K562 (cell line): ENCODE measurements around the gene STRA8. TPM values are rescaled to one million over a fixed set of nuclear protein-coding genes. Genes with fewer than 3 reads are reported as not detected.

Source experiments
- ATAC-seq: fragments of 200-7000 bp; cut with Tn5 transposase; 3 replicates; pipeline ENCODE4 v1.9.1; 2020; ENCODE audit warnings: moderate library complexity
- BruUV-seq: library from RNA; stranded (reverse); fragments of 400-500 nt; replicated peaks from 2 replicates; lab custom pipeline; 2021; lab: Mats Ljungman, UMichigan
- CTCF ChIA-PET: fragments of 300-600 bp; formaldehyde crosslinking; extraction: SDS; loops from one replicate; lab custom pipeline; 2021; ENCODE audit warnings: low intra/inter-chr PET ratio; lab: Yijun Ruan, JAX
- POLR2A ChIA-PET: fragments of 300-600, 350-650 bp; sonication (Branson Sonifier 250); formaldehyde crosslinking; extraction: SDS; loops from one replicate; lab custom pipeline; 2021; ENCODE audit warnings: antibody characterized with exemption, inconsistent platforms; lab: Yijun Ruan, JAX
- DNase-seq, 4 experiments: peaks; one replicate each; pipeline versions ENCODE4 v3.0.0 to v3.0.0-alpha.2; 2011 to 2018; ENCODE audit warnings: low spot score in 3 of 4, mixed read lengths in 3 of 4; ENCODE audit errors: extremely low read depth in 1 of 4
- FAIRE-seq: peaks from 2 replicates; lab custom pipeline; 2011; peaks lifted over from hg19 to GRCh38; lab: Jason Lieb, UNC
- H2AFZ ChIP-seq: 2 replicates; pipeline ENCODE4 v1.6.0; 2011; ENCODE audit warnings: low read depth, low read length, control low read depth, inconsistent platforms
- H3K27ac ChIP-seq: fragments of 200-600 bp; 3 replicates; pipeline ENCODE4 v1.8.0; 2011; ENCODE audit warnings: low read depth, mild to moderate bottlenecking, control low read depth, inconsistent platforms, low read length, moderate library complexity, mixed read lengths; ENCODE audit errors: extremely low read depth
- H3K27me3 ChIP-seq, 2 experiments: fragments of 300-600 bp in 1 of 2; 2 replicates in 1 of 2; 3 replicates in 1 of 2; pipeline versions ENCODE4 v1.6.0 to v1.8.0; 2011; ENCODE audit warnings: inconsistent platforms in 2 of 2, low read length in 2 of 2, mild to moderate bottlenecking in 1 of 2, mixed read lengths in 1 of 2, moderate library complexity in 1 of 2; ENCODE audit not compliant: control insufficient read depth in 2 of 2, insufficient read depth in 2 of 2
- H3K36me3 ChIP-seq: fragments of 300-600 bp; 3 replicates; pipeline ENCODE4 v1.8.0; 2011; ENCODE audit warnings: mild to moderate bottlenecking, low read length, inconsistent platforms; ENCODE audit not compliant: control insufficient read depth, insufficient read depth
- H3K4me1 ChIP-seq, 2 experiments: fragments of 200-600 bp in 1 of 2; replicated peaks in 1 of 2; 2 replicates in 1 of 2; 3 replicates in 1 of 2; pipeline versions ENCODE4 v1.5.1 to v1.8.0; 2011; ENCODE audit warnings: inconsistent platforms in 2 of 2, low read length in 2 of 2, mild to moderate bottlenecking in 1 of 2, mixed read lengths in 1 of 2, moderate library complexity in 1 of 2; ENCODE audit not compliant: control insufficient read depth in 2 of 2, insufficient read depth in 2 of 2
- H3K4me2 ChIP-seq: 2 replicates; pipeline ENCODE4 v1.6.1; 2011; ENCODE audit warnings: low read length, control low read depth, inconsistent platforms, mixed read lengths; ENCODE audit not compliant: insufficient read depth
- H3K4me3 ChIP-seq: fragments of 200-600 bp; sonication (generic), shearing (Covaris generic); 2 replicates; pipeline ENCODE4 v1.5.1; 2016; ENCODE audit warnings: control low read depth, inconsistent platforms
- H3K79me2 ChIP-seq: fragments of 200-600 bp; 3 replicates; pipeline ENCODE4 v1.8.0; 2011; ENCODE audit warnings: low read length, inconsistent platforms; ENCODE audit not compliant: control insufficient read depth, insufficient read depth
- H3K9ac ChIP-seq, 2 experiments: 2 replicates each; pipeline versions ENCODE4 v1.6.0 to v1.6.1; 2011; ENCODE audit warnings: low read depth in 2 of 2, low read length in 2 of 2, control low read depth in 1 of 2, inconsistent platforms in 1 of 2, mild to moderate bottlenecking in 1 of 2, mixed read lengths in 1 of 2; ENCODE audit not compliant: insufficient read depth in 1 of 2
- H3K9me1 ChIP-seq: one replicate; pipeline ENCODE4 v1.6.0; 2011; ENCODE audit warnings: inconsistent platforms, mild to moderate bottlenecking, low read length, moderate library complexity; ENCODE audit not compliant: control insufficient read depth, insufficient read depth
- H3K9me3 ChIP-seq: replicated peaks from 2 replicates; pipeline ENCODE4 v1.5.1; 2011; ENCODE audit warnings: low read depth, low read length, inconsistent platforms; ENCODE audit not compliant: control insufficient read depth, insufficient read depth
- H4K20me1 ChIP-seq: replicated peaks from 2 replicates; pipeline ENCODE4 v1.6.1; 2011; ENCODE audit warnings: low read length, inconsistent platforms, mixed read lengths; ENCODE audit not compliant: control insufficient read depth, insufficient read depth
- CREM ChIP-seq: IDR thresholded peaks from 2 replicates; pipeline ENCODE4 v1.6.1; 2014; ENCODE audit warnings: antibody characterized with exemption, low read depth
- HDGF ChIP-seq: fragments of 450-650 bp; IDR thresholded peaks from 2 replicates; pipeline ENCODE4 v1.6.1; 2016
- ZNF696 ChIP-seq: fragments of 250-450 bp; sonication (Bioruptor Pico); conservative IDR thresholded peaks from 2 replicates; pipeline ENCODE4 v1.4.0; 2020; ENCODE audit warnings: mild to moderate bottlenecking, moderate library complexity
- WGBS: fragments of 100-300 bp; shearing (Covaris generic); methylation state at CpG from one replicate; pipeline ENCODE4 v1.1.6; 2016; ENCODE audit warnings: low coverage, mixed read lengths; ENCODE audit not compliant: insufficient coverage; ENCODE audit errors: missing lambda C conversion rate; 5-methylcytosine and 5-hydroxymethylcytosine counted together
- in situ Hi-C: fragments of 300-500 bp; cut with MboI; formaldehyde crosslinking; loops from 4 replicates; pipeline ENCODE4 v1.15.0; 2018; ENCODE audit warnings: inconsistent platforms, mixed read lengths
- intact Hi-C: fragments of 100-400 bp; cut with micrococcal nuclease; formaldehyde crosslinking; loops from 2 replicates; pipeline ENCODE4 v1.14.2; 2022
- polyA plus RNA-seq, 8 experiments: library from polyadenylated mRNA; depleted of rRNA in 4 of 8; stranded (reverse) in 5 of 8; unstranded in 3 of 8; fragments of >200 nt; fragmentation: Nextera tagmentation in 2 of 8; fragmentation: Illumina TruSeq in 1 of 8; extraction: Ambion mirVana in 2 of 8; extraction: Trizol in 1 of 8; gene quantifications; 2 replicates each; pipeline versions ENCODE4 v1.2.1 to v1.2.3, GENCODE V29; 2011 to 2014; ENCODE audit warnings: inconsistent platforms in 1 of 8, missing spikeins in 1 of 8
- total RNA-seq, 7 experiments: library from RNA; depleted of rRNA in 6 of 7; stranded (reverse); fragments of >200 nt in 6 of 7; fragmentation: Illumina TruSeq in 2 of 7; extraction: Trizol in 2 of 7; gene quantifications; 2 replicates each; pipeline versions ENCODE4 v1.2.1 to v1.2.3, GENCODE V29; 2011 to 2021; ENCODE audit warnings: low replicate concordance in 1 of 7
- TF ChIP-seq, protein P1 (sequence below): fragments of 450-650 bp; IDR thresholded peaks from 2 replicates; pipeline ENCODE4 v1.6.1; 2016; ENCODE audit warnings: mild to moderate bottlenecking

Gene STRA8
- total and polyA plus RNA-seq, 9 of the 15 experiments (the other 6 are each of a cell fraction or from before 2014, with no cell fraction given) = not detected

DNA sequence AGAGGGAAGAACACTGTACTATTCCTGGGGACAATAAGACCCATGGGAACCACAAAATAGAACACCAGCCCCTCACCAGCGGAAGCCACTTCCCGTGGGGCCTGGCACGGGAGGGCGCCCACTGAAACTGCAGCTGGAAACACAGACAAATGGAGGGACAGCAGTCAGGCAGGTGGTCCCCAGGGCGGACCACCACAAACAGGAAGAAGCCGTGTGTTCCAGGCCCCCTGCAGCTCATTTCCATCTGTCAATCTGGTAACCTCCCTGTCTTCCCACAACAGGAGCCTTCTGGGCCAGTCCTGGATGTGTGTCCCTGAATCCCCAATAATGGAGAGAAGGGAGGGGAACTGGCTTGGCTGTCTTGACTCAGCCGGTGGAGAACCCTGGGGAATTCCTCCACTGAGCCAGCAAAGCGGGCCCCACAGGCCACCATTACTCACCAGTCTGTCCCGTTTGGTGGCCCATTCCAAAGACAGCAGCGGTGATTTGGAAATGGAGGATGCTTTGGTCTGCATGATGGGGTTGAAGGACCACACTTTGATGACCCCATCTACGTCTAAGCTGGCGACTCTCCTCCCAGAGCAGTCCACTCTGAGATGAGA lies 39.0 kb upstream of the STRA8 start:
- DNase-seq = no peak
- POLR2A ChIA-PET = interaction anchor here (0.6 to 1.1 kb wide), 7 partner anchors 8 to 467 kb away, joined by 3 to 5 read pairs (median 3); no protein-coding TSS in a partner anchor
- intact Hi-C loops = no loop called here
- no peaks in the 10 kb centered on the region for H4K20me1 ChIP-seq
- ATAC-seq = no peak
- TF ChIP-seq CREM = no peak
- no peak for TF ChIP-seq HDGF
- TF ChIP-seq, protein P1, sequence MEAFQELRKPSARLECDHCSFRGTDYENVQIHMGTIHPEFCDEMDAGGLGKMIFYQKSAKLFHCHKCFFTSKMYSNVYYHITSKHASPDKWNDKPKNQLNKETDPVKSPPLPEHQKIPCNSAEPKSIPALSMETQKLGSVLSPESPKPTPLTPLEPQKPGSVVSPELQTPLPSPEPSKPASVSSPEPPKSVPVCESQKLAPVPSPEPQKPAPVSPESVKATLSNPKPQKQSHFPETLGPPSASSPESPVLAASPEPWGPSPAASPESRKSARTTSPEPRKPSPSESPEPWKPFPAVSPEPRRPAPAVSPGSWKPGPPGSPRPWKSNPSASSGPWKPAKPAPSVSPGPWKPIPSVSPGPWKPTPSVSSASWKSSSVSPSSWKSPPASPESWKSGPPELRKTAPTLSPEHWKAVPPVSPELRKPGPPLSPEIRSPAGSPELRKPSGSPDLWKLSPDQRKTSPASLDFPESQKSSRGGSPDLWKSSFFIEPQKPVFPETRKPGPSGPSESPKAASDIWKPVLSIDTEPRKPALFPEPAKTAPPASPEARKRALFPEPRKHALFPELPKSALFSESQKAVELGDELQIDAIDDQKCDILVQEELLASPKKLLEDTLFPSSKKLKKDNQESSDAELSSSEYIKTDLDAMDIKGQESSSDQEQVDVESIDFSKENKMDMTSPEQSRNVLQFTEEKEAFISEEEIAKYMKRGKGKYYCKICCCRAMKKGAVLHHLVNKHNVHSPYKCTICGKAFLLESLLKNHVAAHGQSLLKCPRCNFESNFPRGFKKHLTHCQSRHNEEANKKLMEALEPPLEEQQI = no peak
- TF ChIP-seq ZNF696 = no peak
- TF ChIP-seq, all 486 proteins: peak for 0
- Histone ChIP-seq H3K4me3 (no peak overlapping the region), H2AFZ (no peak overlapping the region), H3K79me2 (no peaks in the 10 kb centered on the region), H3K36me3 (peaks cover 22% of the 10 kb centered on the region; the same call in 2 of the 3 replicates), H3K9me1 (peaks cover 3% of the 10 kb centered on the region), H3K9me3 (no peaks in the 10 kb centered on the region), H3K9ac (peak overlapping the region in 1 of 2 experiments; percentile 31; a peak in 2 of 4 replicates), H3K4me2 (no peak overlapping the region), H3K4me1 (no peaks in the 10 kb centered on the region), H3K27me3 (no peaks in the 10 kb centered on the region), H3K27ac (no peak overlapping the region)
- no peak for FAIRE-seq
- BruUV-seq = no TSS peak
- CTCF ChIA-PET = no interaction called here
- in situ Hi-C loops = no loop called here
- 65% methylated on average over 12 of the region's 12 CpGs for WGBS
